NCI-H187 treated with DMSO at 0.1 percent for 48 hours (cell line): ENCODE data around the gene LGI2.
"Not testable (repeated sequence)": the region's sequence is repeated elsewhere in the genome, so short reads cannot be mapped to it uniquely, and the experiment has no call there.

ENCODE experiments used
- DNase-seq: peaks from one replicate; lab custom pipeline; 2025; lab: John Stamatoyannopoulos, UW

LGI2 gene

GRCh38 chr4:25030277-25031076, at the start of gene LGI2:
TSS of gene LGI2 (minus strand) at chr4:25030946. CDS start at chr4:25030693, 253 bp downstream.
- no peak for DNase-seq

- DNase-seq = no peak
Measured at GRCh38 chr4:25078523-25078922, 47.8 kb upstream of the LGI2 start.

- no peak for DNase-seq
Measured at GRCh38 chr4:25076625-25077398, 46.1 kb upstream of the LGI2 start.

- peak; percentile 52 for DNase-seq
Measured at GRCh38 chr4:25075851-25076250, 45.1 kb upstream of the LGI2 start.

- DNase-seq = no peak
Measured at GRCh38 chr4:25075129-25075528, 44.4 kb upstream of the LGI2 start.

- DNase-seq = no peak
Measured at GRCh38 chr4:25070545-25070944, 39.8 kb upstream of the LGI2 start.

GRCh38 chr4:25069014-25069413, 38.3 kb upstream of the LGI2 start:
- DNase-seq = no peak

- no peak for DNase-seq
Measured at GRCh38 chr4:25068386-25068785, 37.6 kb upstream of the LGI2 start.

GRCh38 chr4:25065932-25066590, 35.3 kb upstream of the LGI2 start:
- no peak for DNase-seq

GRCh38 chr4:25065431-25065858, 34.7 kb upstream of the LGI2 start:
- DNase-seq = peak; percentile 92

- DNase-seq = not testable (repeated sequence)
Measured at GRCh38 chr4:25064447-25064846, 33.7 kb upstream of the LGI2 start.

- no peak for DNase-seq
Measured at GRCh38 chr4:25063116-25063515, 32.4 kb upstream of the LGI2 start.

GRCh38 chr4:25062098-25062497, 31.4 kb upstream of the LGI2 start:
- no peak for DNase-seq

- DNase-seq = no peak
Measured at GRCh38 chr4:25061602-25062001, 30.9 kb upstream of the LGI2 start.

GRCh38 chr4:25060963-25061340, 30.2 kb upstream of the LGI2 start:
- DNase-seq = no peak

GRCh38 chr4:25060241-25060962, 29.7 kb upstream of the LGI2 start:
- no peak for DNase-seq

- no peak for DNase-seq
Measured at GRCh38 chr4:25059791-25060190, 29.0 kb upstream of the LGI2 start.

- DNase-seq = no peak
Measured at GRCh38 chr4:25058796-25059195, 28.1 kb upstream of the LGI2 start.

GRCh38 chr4:25057299-25057698, 26.6 kb upstream of the LGI2 start:
- no peak for DNase-seq

- not testable (repeated sequence) for DNase-seq
Measured at GRCh38 chr4:25052037-25052436, 21.3 kb upstream of the LGI2 start.

GRCh38 chr4:25051534-25051933, 20.8 kb upstream of the LGI2 start:
- DNase-seq = no peak
